HG02870 (cell line): ENCODE data around the gene ADPRM.

Experiments used
- ATAC-seq: cut with Tn5 transposase; IDR thresholded peaks from one replicate; pipeline ENCODE4 v1.9.1; 2021; ENCODE audit warnings: mild to moderate bottlenecking, moderate library complexity; ENCODE audit not compliant: unreplicated experiment

Gene ADPRM

DNA sequence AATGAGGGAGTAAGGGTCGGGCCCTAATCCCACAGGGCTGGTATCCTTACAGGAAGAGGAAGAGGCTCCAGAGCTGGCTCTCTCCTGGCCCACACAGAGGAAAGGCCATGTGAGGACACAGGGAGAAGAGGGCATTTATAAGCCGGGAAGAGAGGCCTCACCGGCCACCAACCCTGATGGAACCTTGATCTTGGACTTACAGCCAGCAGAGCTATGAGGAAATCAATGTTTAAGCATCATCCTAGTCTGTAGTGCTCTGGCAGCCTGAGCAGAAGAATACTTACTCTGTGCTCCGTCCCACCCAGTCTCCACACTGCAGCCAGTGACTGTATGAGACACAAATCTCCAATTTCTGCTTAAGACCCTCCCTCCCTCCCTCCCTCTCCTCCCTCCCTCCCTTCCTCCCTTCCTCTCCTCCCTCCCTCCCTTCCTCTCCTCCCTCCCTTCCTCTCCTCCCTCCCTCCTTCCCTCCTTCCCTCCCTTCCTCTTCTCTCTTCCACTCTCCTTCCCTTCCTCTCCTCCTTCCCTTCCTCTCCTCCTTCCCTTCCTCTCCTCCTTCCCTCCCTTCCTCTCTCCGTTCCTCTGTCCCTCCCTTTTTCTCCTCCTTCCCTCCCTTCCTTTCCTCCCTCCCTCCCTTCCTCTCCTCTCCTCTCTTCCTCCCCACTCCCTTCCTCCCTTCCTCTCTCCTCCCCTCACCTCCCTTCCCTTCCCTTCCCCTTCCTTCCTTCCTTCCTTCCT is 41.3 kb downstream of the ADPRM start:
- no peak for ATAC-seq

DNA sequence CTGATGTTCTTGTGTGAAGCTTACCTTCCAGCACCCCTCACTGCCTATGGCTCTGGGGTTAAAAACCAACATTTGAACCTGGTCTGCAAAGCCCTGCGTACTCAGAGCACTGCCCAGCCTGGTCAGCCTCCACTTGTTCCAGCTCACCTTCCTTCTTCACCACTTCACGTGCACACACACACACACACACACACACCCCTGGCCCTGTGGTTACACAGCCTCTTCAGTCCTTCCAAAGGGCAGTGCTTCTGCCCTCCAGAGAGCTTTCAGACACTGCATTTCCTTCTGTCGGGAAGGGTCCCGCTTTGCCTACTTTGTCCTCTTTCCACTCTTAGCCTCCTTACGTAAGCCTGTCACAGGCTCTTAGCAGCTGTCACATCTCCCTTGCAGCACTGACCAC is 42.0 kb downstream of the ADPRM start:
- ATAC-seq, result no peak

DNA sequence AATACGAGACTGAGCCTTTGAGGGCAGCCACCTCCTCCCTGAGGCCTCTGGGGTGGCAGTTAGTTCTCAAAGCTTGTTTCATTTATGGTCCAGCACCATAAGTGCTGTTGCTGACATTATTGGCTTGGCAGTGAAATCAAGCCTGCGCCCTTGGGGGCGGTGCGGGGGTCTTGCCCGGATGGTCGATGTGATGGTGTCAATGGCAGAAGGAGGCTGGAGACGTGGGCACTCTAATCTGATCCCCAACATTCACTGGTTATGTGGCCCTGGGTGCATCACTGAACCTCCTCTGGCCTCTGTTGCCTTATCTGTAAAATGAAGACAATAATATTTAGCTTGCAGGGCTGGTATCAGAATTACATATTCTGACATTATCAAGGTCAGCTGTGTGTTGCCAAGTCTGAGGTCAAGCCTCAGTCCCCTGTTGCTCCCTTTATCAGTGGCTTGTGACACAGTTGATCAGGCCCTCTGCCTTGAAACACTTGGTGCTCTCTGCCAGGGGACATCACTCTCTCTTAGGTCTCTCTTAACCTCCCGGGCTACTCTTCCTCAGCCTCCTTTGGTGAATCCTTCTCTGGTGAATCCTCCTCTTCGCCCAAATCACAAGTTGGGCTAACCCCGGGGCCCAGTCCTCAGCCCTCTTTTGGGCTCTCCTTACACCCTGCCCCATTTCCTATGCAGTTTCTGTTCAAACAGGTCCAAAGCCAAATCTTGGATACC is 44.2 kb downstream of the ADPRM start:
- ATAC-seq, result no peak

DNA sequence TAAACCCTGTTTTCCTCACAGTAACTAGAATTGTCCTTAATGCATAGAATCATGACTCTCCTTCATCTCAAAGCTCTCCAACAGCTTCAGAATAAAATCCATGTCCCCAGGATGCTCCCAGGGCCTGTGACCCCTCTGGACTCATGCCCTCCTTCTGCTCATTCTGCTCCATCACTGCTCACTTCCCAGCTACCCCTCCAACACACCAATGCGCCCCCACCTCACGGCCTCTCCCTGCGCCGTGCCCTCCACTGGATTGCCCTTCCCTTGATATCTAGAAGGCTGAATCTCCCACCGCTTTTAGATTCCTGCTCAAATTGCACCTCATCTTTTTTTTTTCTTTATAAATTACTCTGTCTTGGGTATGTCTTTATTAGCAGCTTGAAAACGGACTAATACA is 45.0 kb downstream of the ADPRM start:
- ATAC-seq, result no peak

DNA sequence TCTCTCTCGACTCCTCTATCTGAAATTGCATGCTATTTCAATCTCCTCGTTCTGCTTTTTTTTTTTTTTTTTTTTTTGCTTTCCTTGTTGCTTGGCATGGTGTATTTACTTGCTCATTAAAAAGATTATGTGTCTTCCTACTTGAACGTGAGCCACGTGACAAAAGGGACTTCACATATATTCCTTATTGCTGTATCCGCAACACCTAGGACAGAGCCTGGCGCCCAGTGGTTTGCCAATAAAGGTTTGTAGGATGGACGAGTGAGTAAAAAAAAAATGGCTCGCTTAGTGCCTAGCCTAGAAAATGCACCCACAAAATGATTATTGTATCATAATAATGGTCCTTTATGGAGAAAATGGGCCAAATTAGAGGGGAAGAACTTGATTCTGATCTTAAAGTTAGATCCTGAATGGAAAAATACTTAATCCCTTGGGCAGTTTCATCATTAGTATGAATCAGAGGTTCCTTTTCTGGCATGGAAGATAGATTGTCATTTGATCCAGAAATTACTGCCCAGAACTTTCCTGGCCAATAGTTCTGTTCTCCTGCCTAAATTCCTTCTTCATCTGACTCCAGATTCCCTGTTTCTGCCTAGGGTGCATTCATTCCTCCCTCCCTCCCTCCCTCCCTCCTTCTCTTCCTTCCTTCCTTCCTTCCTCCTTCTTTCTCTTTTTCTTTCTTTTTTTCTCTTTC is 46.1 kb downstream of the ADPRM start:
- ATAC-seq, result no peak

DNA sequence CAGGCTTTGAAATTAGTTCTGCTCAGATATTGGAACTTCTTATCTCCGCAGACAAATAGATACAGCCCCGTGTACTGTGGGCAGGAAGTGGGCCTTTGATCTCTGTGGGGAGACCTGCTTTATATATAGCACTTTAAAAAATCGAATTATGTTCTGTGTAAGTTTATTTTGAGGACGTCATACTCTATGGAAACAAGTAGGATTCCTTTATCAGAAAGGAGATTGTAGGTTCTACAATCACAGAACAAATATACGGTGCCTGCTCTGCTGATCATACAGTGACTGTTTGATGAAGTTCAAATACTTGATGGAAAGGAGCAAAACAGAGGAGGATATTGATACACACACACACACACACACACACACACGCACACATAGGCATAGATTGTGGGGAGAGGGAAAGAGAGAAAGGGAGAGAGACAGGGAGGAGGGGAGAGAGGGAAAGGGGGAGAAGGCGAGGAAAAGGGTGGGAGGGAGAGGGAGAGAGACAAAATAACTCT is 47.2 kb downstream of the ADPRM start:
- no peak for ATAC-seq

DNA sequence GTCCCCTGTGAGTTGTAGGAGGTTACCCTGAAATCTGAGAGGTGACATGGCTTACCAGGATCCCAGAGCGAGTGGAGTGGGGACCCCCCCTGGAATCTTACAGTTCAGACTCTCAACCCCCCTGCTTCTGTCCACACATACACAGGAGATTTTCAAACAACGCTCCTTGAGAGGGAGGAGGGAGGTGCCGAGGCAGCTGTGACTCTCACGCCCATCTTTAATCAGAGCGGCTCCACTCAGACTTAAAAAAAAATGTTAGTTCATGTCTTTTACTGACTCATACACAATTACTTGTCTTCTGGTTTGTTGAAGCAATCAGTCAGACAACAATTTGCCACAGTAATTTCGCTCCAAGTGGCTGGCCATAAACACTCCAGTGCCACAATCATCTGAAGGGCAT is 47.8 kb downstream of the ADPRM start:
- ATAC-seq, result no peak

DNA sequence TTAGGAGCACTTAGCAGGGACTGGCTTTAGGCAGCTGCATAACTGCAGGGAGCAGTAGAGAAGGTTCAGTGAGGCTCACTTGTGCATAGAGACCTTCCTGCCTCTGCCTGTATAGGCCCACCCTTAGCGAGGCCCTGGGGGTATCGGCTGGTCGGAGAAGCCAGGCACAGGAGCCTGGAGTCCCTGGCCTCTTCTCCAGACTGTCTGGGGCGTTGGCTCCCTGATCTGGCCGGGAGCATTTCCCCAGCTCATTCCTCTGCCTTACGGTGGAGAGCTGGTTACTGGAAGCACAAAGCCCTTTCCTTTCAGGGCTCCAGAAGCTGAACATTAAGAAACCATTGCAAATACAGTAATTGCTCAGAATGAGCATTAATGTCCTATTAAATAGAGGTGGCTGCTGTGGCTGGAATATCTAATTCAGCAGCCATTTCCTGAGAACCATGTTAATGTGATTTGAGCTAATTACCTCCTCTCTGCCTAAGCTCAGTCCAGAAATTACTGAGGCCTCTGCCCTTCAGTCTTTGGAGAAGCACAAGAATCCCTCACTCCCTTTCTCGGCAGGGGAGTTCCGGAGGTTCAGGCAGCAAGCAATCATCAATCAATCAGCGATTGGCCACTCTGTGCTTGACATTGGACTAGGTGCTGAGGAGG is 51.3 kb downstream of the ADPRM start:
- no peak for ATAC-seq

DNA sequence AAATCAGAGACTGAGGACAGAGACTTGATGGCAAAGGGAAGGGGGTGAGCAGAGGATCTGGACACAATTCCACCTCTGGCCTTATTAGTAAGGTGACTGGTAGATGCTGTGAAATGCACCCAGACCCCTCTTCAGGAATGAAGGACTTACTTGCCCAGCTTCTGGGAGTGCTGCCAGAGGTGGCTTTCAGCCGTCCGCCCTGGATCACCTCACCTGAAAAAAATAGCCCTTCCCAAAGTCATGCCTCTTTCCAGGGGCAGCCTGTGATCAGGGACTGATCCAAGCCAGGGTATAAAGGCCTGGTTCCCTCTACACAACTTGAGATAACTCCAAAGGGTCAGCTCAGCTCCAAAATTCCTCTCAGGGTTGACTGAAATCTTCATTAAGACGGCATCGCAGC is 52.8 kb downstream of the ADPRM start:
- no peak for ATAC-seq

DNA sequence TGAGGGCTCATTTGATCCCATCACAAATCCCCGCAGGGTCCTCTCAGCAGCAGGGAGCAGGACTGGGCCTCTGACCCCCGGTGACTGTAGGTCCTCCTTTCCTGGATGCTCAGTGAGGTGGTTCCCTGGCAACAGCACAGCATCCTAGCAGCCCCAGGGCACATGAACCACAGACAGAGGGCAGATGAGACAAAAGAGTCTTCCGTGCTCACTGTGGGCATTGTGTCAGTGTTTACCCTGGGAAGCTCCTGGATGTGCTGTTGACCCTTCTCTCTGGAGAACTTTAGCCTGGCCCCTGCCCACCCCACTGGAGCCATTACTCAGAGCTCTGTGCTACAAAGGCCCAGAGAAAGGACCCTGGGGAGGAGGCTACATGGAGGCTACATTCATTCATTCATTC is 54.2 kb downstream of the ADPRM start:
- ATAC-seq, result no peak

DNA sequence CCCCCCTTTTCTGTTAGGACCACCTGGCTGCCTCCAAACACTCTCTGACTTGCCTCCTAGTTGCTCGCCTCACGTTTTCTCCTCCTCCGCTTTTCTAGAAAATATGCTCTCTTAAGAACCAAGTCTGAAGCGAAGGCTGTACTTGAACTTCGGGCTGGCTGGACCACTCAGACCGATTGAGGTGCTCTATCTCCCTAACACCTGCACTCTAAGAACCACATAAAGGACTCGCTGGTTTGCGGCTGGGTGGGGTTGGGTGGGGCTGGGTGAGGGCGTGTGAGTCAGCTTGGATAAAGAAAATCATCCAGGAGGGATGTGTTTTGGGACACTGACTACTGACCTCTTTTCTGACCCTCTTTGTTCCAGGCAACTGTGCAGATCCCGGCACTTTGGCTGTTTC is 55.3 kb downstream of the ADPRM start:
- no peak for ATAC-seq

DNA sequence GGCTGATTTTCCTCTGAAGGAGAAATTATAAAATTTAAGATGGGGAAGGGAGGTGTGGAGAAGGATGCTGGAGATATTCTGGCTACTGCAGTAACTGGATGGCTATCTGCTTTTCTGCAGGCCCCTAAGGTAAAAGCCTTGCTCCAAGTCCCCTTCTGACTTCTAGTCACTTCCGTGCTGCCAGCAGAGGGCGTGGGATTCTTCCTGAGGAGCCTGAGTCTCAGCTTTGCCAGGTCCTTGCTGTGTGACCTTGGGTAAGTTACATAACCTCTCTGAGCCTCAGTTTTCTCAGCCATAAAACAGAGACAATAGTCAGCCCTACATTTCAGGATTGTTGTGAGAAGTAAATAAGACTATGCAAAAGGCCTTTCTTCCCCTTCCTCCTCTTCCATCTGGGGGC is 56.7 kb downstream of the ADPRM start:
- ATAC-seq, result no peak

DNA sequence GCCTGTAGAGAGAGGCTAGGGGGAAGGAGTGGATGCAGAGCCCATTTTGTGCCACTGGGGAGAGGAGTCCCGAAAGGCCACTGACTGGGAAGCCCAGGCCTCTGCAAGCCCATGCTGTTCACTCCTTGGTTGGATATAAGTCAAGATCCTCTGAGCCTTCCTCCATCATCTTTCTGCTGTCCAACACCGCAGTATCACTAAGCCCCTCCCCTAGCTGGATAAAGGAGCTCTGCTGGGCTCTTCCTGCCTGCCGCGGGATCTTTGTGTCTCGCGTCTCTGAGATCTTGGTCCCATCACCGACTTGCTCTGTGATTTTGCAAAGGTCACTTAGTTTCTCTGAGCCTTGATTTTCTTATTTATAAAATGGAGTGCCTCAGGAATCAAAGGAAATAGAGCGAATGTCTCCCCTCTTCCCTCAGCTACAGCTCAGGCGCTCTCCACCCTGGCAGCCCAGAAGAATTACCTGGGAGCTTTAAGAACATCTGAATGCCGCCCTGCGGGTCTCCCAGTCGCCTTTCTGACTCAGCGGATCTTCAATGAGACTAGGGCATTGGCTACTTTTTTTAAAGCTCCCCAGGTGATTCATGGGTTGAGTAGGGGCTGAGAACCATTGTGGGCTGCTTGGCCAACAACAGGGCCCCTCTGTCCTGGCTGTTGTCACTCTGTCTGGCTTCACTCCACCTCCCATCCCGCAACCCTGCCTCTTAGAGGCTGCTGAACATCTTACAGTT is 57.6 kb downstream of the ADPRM start:
- ATAC-seq, result no peak

DNA sequence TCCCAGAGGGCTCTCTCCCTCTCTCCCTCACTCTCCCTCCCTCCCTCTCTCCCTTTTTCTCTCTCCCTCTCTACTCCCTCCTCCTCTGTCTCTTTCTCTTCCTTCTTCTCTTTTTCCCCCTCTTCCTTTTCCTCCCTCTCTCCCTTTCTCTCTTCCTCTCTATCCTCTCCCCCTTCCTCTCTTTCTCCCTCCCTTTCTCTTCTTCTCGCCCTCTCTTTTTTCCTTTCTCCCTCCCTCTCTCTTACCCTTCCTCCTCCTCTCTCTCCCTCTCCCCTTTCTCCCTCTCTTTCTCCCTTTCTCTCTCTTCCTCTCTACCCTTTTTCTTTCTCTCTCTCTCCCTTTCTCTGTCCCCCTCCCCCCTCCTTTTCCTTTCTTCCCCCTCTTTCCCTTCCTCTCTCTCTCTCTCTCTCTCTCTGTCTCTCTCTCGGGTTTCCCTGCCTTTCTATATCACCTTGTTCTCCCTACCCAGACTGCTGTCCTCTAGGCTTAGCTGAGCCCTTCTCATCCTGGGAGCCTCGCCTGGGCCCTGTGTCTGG is 58.3 kb downstream of the ADPRM start:
- no peak for ATAC-seq

DNA sequence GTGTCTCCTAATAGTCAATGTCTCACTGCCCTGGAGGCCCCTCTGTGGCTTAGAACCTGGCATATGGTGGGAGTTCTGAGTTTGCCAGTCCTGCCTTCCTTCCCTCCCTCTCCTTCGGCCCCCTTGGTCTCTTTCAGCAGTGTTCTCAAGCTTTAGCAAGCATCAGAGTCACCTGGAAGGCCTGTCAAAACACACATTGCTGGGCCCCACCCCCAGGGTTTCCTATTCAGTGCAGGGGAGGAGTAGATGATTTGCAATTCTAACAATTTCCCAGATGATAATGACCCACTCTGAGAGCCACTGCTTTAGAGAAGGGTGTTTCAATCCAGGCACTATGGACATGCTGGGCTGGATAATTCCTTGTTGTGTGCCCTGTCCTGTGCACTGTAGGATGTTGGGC is 58.8 kb downstream of the ADPRM start:
- ATAC-seq, result no peak

DNA sequence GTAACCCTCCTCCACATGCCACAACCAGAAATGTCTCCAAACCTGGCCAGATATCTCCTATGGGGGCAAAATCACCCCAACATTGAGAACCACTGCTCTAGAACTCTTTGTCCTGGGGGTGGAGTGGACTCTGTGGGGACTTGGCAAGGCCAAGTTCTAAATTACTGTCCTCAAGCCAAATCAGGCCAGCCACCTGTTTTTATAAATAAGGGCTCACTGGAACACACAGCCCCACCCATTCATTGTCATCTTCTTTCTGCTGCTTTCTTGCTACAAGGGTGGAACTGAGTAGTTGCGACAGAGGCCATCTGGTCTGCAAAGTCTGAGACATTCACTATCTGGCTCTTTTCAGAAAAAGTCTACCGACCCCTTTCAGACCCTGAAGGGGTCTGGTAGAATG is 59.2 kb downstream of the ADPRM start:
- ATAC-seq, result no peak

DNA sequence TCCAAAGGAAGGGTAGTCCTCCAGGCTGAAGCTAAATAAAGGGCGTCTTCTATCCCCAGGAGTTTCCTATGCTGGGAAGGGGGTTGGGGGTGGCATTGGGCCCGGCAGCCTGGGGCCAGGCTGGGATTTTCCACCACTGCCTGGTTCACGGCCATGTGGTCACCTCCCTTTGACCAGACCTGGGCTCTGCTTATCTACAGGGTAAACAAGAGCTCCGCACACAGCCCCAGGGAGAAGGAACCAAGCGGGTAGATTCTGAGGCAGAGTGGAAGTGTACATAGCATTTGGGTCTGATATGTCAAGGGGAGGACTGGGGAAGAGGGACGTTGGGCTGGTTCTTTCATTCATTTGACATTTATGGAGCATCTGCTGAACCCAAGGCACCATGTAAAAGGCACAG is 59.7 kb downstream of the ADPRM start:
- ATAC-seq, result no peak

DNA sequence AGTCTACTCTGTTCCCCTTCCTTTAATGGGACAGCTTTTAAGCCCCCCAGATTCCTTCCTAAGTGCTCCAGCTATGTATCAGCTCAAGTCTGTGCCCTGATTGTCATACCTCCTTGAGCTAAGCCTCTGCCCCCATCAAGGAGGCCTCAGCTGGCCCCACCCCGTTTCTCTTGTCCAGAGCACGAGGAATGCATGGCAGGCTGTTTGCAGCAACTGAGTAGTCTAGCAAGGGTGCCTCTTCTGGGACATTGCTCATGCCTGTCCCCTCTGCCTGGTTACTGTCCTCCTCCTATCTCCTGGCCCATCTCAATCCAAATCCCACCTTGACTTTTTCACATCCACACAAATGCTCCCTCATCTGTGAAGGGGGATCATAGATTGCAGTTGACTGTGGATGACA is 60.3 kb downstream of the ADPRM start:
- no peak for ATAC-seq

DNA sequence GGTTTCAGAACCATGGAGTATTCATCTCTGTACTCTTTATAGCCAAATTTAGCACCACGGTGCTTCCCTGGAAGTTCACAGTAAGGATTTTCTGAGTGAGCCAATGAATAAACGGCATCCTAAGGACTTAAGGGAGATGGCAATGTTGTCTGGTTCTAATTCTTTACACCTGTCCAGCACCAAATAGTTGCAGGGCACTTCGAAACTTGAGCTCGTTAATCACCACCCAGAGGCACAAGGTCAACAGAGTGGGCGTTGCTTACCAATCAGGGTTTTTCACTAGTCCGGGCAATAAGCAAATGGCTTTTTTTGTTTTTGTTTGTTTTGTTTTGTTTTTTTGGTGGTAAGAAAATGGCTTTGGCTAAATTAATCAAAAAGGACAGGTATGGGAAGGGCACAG is 60.7 kb downstream of the ADPRM start:
- ATAC-seq, result no peak
